Measurements from ENCODE around the gene PDZD2.

Gene PDZD2

DNA sequence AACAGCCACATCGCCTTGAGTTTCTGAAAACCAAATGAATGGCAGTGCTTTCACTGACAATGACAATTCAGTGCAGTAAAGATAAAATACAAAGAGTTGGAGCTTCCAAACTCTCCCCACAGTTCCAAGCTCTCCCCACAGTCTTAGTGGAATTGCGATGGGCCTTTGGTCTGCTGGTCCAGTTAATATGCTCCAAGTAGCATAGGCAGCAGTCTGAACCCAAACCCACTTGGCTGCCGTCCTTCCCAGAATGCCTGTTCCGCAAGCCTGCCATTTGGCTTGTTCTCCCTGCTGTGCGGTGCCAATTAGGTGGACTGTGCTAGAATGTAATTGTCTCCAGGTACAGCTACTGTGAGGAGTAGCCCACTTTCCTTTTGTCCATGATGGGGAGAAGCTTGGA, 285.1 kb downstream of the PDZD2 start:
- no peak overlapping the region for H3K27ac ChIP-seq (ENCODE audit: low read depth, low read length)
- H3K9ac ChIP-seq (ENCODE audit: low read length): no peak overlapping the region
- no peak overlapping the region for H3K4me3 ChIP-seq (ENCODE audit: low read depth in 1 of 2, low read length in 2 of 2)
- no peaks in the 10 kb centered on the region for H3K36me3 ChIP-seq (ENCODE audit: insufficient read depth, low read length)
- H3K4me1 ChIP-seq (ENCODE audit: insufficient read depth, low read length): no peaks in the 10 kb centered on the region
- H3K27me3 ChIP-seq (ENCODE audit: control insufficient read depth in 1 of 2, insufficient read depth in 2 of 2, low read length in 2 of 2): no peaks in the 10 kb centered on the region
- H3K9me3 ChIP-seq (ENCODE audit: low read length): no peaks in the 10 kb centered on the region

DNA sequence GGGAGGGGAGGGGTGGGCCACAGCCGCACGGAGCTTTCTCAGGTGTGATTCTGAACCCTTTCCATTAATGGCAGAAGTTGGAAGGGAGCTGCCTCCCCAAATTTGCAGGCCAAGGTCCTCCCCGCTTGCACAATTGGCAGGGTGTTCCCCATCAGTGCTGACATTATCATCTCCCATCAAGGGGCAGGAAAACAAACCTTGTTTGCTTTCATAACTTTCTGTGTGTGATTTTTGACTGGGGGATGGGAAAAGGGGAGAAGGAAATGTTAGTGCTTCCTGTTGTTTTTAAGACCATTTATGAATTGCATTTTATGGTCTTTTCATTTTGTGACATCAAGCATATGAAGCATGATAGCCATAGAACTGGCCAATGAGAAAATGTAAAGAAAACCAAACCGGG, 292.9 kb downstream of the PDZD2 start:
- no peaks in the 10 kb centered on the region for H3K36me3 ChIP-seq (ENCODE audit: insufficient read depth, low read length)
- H3K4me1 ChIP-seq (ENCODE audit: insufficient read depth, low read length): peaks cover 9% of the 10 kb centered on the region
- no peak overlapping the region for H3K9ac ChIP-seq (ENCODE audit: low read length)
- H3K4me3 ChIP-seq (ENCODE audit: low read depth in 1 of 2, low read length in 2 of 2): no peak overlapping the region
- H3K27ac ChIP-seq (ENCODE audit: low read depth, low read length): no peak overlapping the region
- H3K27me3 ChIP-seq (ENCODE audit: control insufficient read depth in 1 of 2, insufficient read depth in 2 of 2, low read length in 2 of 2): no peaks in the 10 kb centered on the region
- H3K9me3 ChIP-seq (ENCODE audit: low read length): no peaks in the 10 kb centered on the region

DNA sequence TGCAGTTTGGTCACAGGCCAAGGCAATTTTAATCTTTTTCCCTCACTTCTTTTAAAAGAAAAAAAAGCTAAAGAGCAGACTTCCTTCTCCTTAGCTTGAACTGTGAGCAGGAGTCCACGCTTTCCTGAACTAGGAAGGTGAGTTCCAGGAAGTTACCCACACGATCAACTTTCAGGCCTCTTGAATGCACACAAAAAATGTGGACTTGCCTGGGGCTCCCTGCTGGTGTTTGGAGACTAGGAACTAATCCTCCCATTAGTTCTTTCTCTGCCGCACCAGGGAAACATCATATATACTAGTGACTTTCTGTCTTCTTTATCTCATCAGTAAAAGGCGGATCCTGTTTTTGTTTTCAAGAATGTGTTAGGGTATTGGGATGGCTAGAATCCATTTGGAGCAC, 295.2 kb downstream of the PDZD2 start:
- Histone ChIP-seq H3K9ac (ENCODE audit: low read length) (no peak overlapping the region), H3K9me3 (ENCODE audit: low read length) (no peaks in the 10 kb centered on the region), H3K4me1 (ENCODE audit: insufficient read depth, low read length) (peaks cover 15% of the 10 kb centered on the region), H3K27me3 (ENCODE audit: control insufficient read depth in 1 of 2, insufficient read depth in 2 of 2, low read length in 2 of 2) (no peaks in the 10 kb centered on the region), H3K36me3 (ENCODE audit: insufficient read depth, low read length) (no peaks in the 10 kb centered on the region), H3K27ac (ENCODE audit: low read depth, low read length) (no peak overlapping the region), H3K4me3 (ENCODE audit: low read depth in 1 of 2, low read length in 2 of 2) (no peak overlapping the region)

DNA sequence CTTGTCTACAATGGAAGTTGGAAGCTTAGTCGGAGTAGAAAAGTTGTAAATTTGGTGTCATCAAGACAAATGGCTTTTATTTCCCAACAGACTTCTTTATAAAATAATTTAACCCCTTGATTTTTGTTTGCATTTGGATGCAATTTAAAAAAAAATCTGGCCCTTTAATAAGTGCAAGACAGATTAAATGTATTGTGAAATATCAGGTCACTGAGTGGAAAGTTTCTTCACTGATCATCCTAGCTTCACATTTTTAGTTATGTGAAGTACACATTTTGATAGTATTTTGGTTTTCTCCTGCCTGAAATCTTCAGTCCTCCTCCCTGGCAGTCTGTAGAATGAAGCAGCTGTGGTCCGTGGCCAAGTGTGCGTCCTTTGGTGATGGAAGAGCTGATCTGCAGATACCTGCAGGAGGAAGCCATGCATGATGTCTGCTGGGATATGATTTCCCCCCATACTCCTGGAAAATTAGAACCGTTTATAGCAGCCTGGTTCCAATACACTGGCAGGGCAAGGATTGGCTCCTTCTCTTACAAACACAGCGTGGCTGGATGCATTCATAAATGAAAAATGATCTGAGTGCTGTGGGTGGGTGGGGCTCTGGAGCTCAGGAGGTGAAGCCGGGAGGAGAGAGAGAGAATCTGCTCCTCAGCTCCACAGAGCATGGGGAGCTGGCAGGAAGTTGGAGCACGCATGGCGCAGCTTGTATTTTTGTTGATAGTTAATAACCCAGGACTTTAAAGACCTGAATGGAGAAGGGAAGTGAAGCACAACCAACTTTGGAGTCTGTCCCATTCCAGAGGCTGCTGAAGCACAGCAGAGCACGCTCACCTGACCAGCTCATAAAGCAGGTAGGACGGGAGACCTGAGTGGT, 296.8 kb downstream of the PDZD2 start:
- Histone ChIP-seq H3K9ac (ENCODE audit: low read length) (no peak overlapping the region), H3K27me3 (ENCODE audit: control insufficient read depth in 1 of 2, insufficient read depth in 2 of 2, low read length in 2 of 2) (no peaks in the 10 kb centered on the region), H3K27ac (ENCODE audit: low read depth, low read length) (no peak overlapping the region), H3K4me3 (ENCODE audit: low read depth in 1 of 2, low read length in 2 of 2) (peak overlapping the region; percentile 34 to 35), H3K36me3 (ENCODE audit: insufficient read depth, low read length) (no peaks in the 10 kb centered on the region), H3K9me3 (ENCODE audit: low read length) (no peaks in the 10 kb centered on the region), H3K4me1 (ENCODE audit: insufficient read depth, low read length) (peaks cover 15% of the 10 kb centered on the region)

DNA sequence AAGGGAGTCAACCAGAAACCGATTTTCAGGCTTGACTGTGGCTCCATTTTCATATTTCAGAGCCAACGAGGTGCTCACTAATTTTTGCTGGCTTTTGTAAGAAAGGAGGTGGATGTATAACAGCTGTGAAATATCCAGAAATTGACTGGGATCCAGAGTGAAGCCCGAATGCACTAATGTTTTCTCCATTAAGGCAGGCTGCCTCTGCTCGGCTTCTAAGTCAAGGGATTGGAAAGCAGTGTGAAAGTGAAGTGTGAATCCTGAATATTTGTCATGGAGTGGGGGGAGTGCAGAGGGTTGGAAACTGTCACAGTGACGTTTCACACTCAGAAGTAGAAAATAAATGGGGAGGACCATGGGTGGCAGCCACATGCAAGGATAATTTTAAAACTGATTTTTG, 297.8 kb downstream of the PDZD2 start:
- no peaks in the 10 kb centered on the region for H3K27me3 ChIP-seq (ENCODE audit: control insufficient read depth in 1 of 2, insufficient read depth in 2 of 2, low read length in 2 of 2)
- no peak overlapping the region for H3K9ac ChIP-seq (ENCODE audit: low read length)
- peaks cover 25% of the 10 kb centered on the region for H3K4me1 ChIP-seq (ENCODE audit: insufficient read depth, low read length)
- no peaks in the 10 kb centered on the region for H3K36me3 ChIP-seq (ENCODE audit: insufficient read depth, low read length)
- no peaks in the 10 kb centered on the region for H3K9me3 ChIP-seq (ENCODE audit: low read length)
- no peak overlapping the region for H3K27ac ChIP-seq (ENCODE audit: low read depth, low read length)
- peak overlapping the region in 1 of 2 donors; percentile 35 for H3K4me3 ChIP-seq (ENCODE audit: low read depth in 1 of 2, low read length in 2 of 2)

DNA sequence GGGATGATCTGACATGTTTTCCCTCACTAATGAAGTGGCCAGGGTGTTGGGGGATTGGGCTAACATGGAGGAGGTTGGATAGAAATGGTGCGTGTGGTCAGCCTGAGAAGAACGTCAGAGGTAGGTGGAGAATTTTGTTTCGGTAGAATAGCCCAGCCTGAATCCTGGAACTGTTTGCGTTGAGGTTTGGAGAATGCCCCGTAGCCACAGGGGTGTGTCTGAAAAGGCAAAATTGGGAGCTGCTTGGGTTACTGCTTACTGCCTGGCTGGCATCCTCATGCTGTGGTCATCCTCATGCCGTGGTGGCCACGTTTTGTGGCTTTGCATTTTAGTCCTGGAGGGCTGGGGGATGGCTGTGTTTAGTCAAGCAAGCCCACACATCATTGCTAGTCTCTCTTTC, 298.3 kb downstream of the PDZD2 start:
- H3K27ac ChIP-seq (ENCODE audit: low read depth, low read length): peak overlapping the region; percentile 29
- H3K9me3 ChIP-seq (ENCODE audit: low read length): no peaks in the 10 kb centered on the region
- peaks cover 29% of the 10 kb centered on the region for H3K4me1 ChIP-seq (ENCODE audit: insufficient read depth, low read length)
- no peak overlapping the region for H3K9ac ChIP-seq (ENCODE audit: low read length)
- H3K27me3 ChIP-seq (ENCODE audit: control insufficient read depth in 1 of 2, insufficient read depth in 2 of 2, low read length in 2 of 2): no peaks in the 10 kb centered on the region
- H3K36me3 ChIP-seq (ENCODE audit: insufficient read depth, low read length): no peaks in the 10 kb centered on the region
- H3K4me3 ChIP-seq (ENCODE audit: low read depth in 1 of 2, low read length in 2 of 2): peak overlapping the region in 1 of 2 donors; percentile 35

DNA sequence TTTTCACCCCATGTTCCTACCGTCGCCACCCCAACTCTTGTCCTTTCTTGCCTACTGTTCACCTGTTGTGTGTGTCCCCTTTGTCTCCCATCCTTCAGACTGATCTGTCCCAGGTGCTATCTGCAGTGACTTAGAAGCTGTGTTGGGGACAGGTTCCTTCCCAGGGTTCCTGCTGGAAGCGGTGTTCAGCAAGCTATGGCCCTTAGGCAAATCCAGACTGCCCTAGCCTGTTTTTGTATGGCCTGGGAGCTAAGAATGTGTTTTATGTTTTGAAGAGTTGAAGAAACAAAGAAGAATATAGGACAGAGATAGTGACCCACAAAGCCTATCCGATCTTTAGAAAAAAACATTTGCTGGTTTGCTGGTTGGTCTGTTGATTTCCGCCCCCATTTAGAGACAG, 298.8 kb downstream of the PDZD2 start:
- Histone ChIP-seq H3K4me3 (ENCODE audit: low read depth in 1 of 2, low read length in 2 of 2) (no peak overlapping the region), H3K27ac (ENCODE audit: low read depth, low read length) (no peak overlapping the region), H3K4me1 (ENCODE audit: insufficient read depth, low read length) (peaks cover 29% of the 10 kb centered on the region), H3K9me3 (ENCODE audit: low read length) (no peaks in the 10 kb centered on the region), H3K9ac (ENCODE audit: low read length) (no peak overlapping the region), H3K27me3 (ENCODE audit: control insufficient read depth in 1 of 2, insufficient read depth in 2 of 2, low read length in 2 of 2) (no peaks in the 10 kb centered on the region), H3K36me3 (ENCODE audit: insufficient read depth, low read length) (no peaks in the 10 kb centered on the region)

DNA sequence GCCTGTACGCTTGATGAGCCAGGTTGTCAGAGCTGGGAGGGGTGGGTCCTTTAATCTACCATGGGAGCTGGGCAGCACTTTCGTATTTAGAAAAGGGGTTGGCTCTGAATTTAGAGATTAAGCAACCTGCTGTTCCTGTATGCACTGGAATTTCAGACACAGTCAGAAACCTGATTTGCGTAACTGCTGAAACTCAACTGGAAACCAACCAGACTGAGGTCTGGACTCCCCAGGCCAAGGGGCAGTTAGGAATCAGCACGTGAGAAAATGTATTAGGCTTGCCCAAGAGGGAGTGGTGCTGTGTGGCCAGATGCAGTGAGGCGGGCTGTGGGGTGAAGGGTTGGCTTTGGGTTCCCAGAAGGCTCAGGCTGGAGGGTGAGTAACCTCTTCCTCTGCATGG, 300.2 kb downstream of the PDZD2 start:
- peaks cover 30% of the 10 kb centered on the region for H3K4me1 ChIP-seq (ENCODE audit: insufficient read depth, low read length)
- H3K27ac ChIP-seq (ENCODE audit: low read depth, low read length): no peak overlapping the region
- no peak overlapping the region for H3K9ac ChIP-seq (ENCODE audit: low read length)
- H3K27me3 ChIP-seq (ENCODE audit: control insufficient read depth in 1 of 2, insufficient read depth in 2 of 2, low read length in 2 of 2): no peaks in the 10 kb centered on the region
- no peaks in the 10 kb centered on the region for H3K9me3 ChIP-seq (ENCODE audit: low read length)
- H3K36me3 ChIP-seq (ENCODE audit: insufficient read depth, low read length): no peaks in the 10 kb centered on the region
- no peak overlapping the region for H3K4me3 ChIP-seq (ENCODE audit: low read depth in 1 of 2, low read length in 2 of 2)

DNA sequence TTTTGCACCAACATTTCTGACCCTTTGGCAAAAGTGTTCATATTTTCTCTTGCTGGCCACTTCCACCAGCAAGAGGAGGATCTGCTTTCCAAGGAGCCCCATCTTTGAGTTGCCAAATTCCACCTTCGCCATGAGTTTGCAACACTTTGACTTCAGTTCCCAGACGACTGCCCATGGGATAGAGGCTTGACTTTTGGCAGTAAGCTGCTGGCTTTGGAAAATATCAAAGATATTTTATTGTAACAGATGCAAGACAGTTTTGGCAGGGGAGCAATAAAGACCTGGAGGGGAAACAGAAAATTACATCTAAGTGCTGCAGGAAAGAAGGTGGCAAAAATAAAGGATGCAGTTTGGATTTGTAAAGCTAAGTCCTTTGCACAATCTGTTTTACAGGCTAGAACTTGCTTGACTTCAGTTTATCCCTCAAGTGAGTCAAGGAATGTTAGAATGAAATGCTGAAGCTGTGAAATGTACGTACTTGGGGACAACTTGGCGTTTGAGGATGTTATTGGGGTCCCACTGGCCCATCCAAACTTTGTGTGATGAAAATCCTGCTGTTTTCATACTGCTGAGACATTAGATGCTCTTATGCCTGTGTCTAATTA, 302.3 kb downstream of the PDZD2 start:
- Histone ChIP-seq H3K4me3 (ENCODE audit: low read depth in 1 of 2, low read length in 2 of 2) (no peak overlapping the region), H3K27ac (ENCODE audit: low read depth, low read length) (no peak overlapping the region), H3K9me3 (ENCODE audit: low read length) (no peaks in the 10 kb centered on the region), H3K36me3 (ENCODE audit: insufficient read depth, low read length) (no peaks in the 10 kb centered on the region), H3K4me1 (ENCODE audit: insufficient read depth, low read length) (peaks cover 25% of the 10 kb centered on the region), H3K9ac (ENCODE audit: low read length) (no peak overlapping the region), H3K27me3 (ENCODE audit: control insufficient read depth in 1 of 2, insufficient read depth in 2 of 2, low read length in 2 of 2) (no peaks in the 10 kb centered on the region)

DNA sequence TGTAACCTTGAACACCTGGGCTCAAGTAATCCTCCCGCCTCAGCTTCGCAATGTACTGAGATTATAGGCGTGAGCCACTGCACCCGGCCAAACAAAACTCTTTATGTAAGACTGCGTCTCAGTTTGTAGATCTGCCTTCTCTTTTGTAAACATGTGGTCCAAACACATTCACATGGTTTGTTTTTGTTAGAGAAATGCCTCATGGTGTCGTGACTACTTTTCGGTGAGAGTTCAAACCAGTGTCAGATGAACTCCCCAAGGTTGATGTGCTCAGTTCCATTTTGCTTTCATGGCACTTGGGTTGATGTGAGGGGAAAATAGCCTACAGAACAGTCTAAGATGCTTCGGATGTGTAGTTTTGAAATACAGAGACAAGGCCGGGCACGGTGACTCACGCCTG, 303.6 kb downstream of the PDZD2 start:
- H3K36me3 ChIP-seq (ENCODE audit: insufficient read depth, low read length): no peaks in the 10 kb centered on the region
- H3K4me1 ChIP-seq (ENCODE audit: insufficient read depth, low read length): peaks cover 18% of the 10 kb centered on the region
- no peak overlapping the region for H3K4me3 ChIP-seq (ENCODE audit: low read depth in 1 of 2, low read length in 2 of 2)
- no peak overlapping the region for H3K9ac ChIP-seq (ENCODE audit: low read length)
- no peaks in the 10 kb centered on the region for H3K27me3 ChIP-seq (ENCODE audit: control insufficient read depth in 1 of 2, insufficient read depth in 2 of 2, low read length in 2 of 2)
- H3K9me3 ChIP-seq (ENCODE audit: low read length): no peaks in the 10 kb centered on the region
- H3K27ac ChIP-seq (ENCODE audit: low read depth, low read length): no peak overlapping the region

DNA sequence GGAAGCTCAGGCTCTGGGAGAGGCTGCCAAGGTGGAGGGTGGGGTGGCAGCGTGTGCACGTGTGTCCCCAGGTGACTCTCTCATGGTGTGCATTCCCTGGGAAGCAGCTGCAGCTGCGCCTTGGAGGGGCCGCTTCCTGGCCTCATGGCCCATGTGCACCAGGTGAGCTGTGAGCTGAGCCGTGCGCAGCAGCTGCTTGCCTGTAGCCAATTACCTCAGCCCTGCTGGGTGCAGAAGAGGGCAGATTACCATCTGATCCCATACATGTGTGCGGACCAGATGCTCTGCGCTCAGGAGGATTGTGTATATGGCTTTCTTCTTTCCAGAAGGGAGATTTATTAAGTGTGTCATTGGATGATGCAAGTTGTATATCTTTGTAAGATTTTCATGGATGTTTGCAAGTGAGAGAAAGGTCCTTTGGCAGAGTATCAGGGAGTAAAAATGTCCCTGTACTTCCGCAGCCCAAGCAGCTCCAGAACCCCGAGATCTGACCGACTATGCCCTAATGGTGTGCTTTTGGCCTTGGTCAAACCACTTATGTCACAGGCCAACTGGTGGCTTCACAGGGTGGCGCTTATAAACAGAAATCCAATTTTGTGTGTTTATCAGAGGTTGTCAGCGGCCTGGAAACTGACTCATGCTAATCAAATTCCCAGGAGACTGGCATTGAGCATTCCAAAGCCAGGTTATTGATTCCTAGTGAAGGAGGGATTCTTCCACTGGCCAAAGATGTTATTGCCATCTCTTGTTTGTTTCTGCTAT, 305.9 kb downstream of the PDZD2 start:
- Histone ChIP-seq H3K9ac (ENCODE audit: low read length) (no peak overlapping the region), H3K4me1 (ENCODE audit: insufficient read depth, low read length) (peaks cover 18% of the 10 kb centered on the region), H3K4me3 (ENCODE audit: low read depth in 1 of 2, low read length in 2 of 2) (no peak overlapping the region), H3K9me3 (ENCODE audit: low read length) (no peaks in the 10 kb centered on the region), H3K36me3 (ENCODE audit: insufficient read depth, low read length) (no peaks in the 10 kb centered on the region), H3K27ac (ENCODE audit: low read depth, low read length) (no peak overlapping the region), H3K27me3 (ENCODE audit: control insufficient read depth in 1 of 2, insufficient read depth in 2 of 2, low read length in 2 of 2) (no peaks in the 10 kb centered on the region)

Measured in muscle layer of colon (tissue), 2 donors.